ENCODE results near the gene GPR161.

GPR161 gene

GRCh38 chr1:168105846-168106245 is 30.9 kb downstream of the GPR161 start:
- no peak for TF ChIP-seq SP1 (IDR thresholded peaks at IDR 0.05)
- TF ChIP-seq PKNOX1 (IDR thresholded peaks at IDR 0.05): no peak
- TF ChIP-seq NFRKB (IDR thresholded peaks at IDR 0.05): no peak
- TF ChIP-seq CTBP1 (IDR thresholded peaks at IDR 0.05; ENCODE audit: borderline replicate concordance): no peak
- TF ChIP-seq TARDBP (IDR thresholded peaks at IDR 0.05): no peak
- no peak for TF ChIP-seq L3MBTL2 (conservative IDR thresholded peaks at IDR 0.05)
- no peak for TF ChIP-seq ZNF384 (IDR thresholded peaks at IDR 0.05)
- TF ChIP-seq LEF1 (IDR thresholded peaks at IDR 0.05; ENCODE audit: borderline replicate concordance): no peak
- TF ChIP-seq SUZ12 (IDR thresholded peaks at IDR 0.05): no peak
- TF ChIP-seq HDGF (IDR thresholded peaks at IDR 0.05; ENCODE audit: borderline replicate concordance): no peak
- no peak for TF ChIP-seq FOXA1 (IDR thresholded peaks at IDR 0.05)
- TF ChIP-seq BHLHE40 (IDR thresholded peaks at IDR 0.05; ENCODE audit: borderline replicate concordance): no peak
- no peak for TF ChIP-seq ARNT (IDR thresholded peaks at IDR 0.05)
- no peak for TF ChIP-seq ELF4 (IDR thresholded peaks at IDR 0.05)
- TF ChIP-seq FOXM1 (IDR thresholded peaks at IDR 0.05; ENCODE audit: borderline replicate concordance): no peak
- TF ChIP-seq FOXK2 (IDR thresholded peaks at IDR 0.05): no peak
- ChIA-PET POLR2A (no interaction called here), CTCF (interaction anchor here (1.2 to 2.0 kb wide), 2 partner anchors 24 to 29 kb away, joined by 3 to 6 read pairs; no protein-coding TSS in a partner anchor)
- DNase-seq (ENCODE audit: extremely low spot score): no peak

- CTCF ChIA-PET: no interaction called here
- TF ChIP-seq SUZ12 (IDR thresholded peaks at IDR 0.05): no peak
- no peak for TF ChIP-seq BHLHE40 (IDR thresholded peaks at IDR 0.05; ENCODE audit: borderline replicate concordance)
- no peak for TF ChIP-seq PKNOX1 (IDR thresholded peaks at IDR 0.05)
- TF ChIP-seq TARDBP (IDR thresholded peaks at IDR 0.05): no peak
- no peak for DNase-seq (ENCODE audit: extremely low spot score)
- POLR2A ChIA-PET: no interaction called here
Observed at GRCh38 chr1:168104535-168104934, 32.2 kb downstream of the GPR161 start.

GRCh38 chr1:168102487-168102886 is 34.2 kb downstream of the GPR161 start:
- no peak for TF ChIP-seq ARNT (IDR thresholded peaks at IDR 0.05)
- TF ChIP-seq CTBP1 (IDR thresholded peaks at IDR 0.05; ENCODE audit: borderline replicate concordance): no peak
- TF ChIP-seq FOXK2 (IDR thresholded peaks at IDR 0.05): no peak
- TF ChIP-seq LEF1 (IDR thresholded peaks at IDR 0.05; ENCODE audit: borderline replicate concordance): no peak
- no peak for TF ChIP-seq PKNOX1 (IDR thresholded peaks at IDR 0.05)
- TF ChIP-seq L3MBTL2 (conservative IDR thresholded peaks at IDR 0.05): no peak
- TF ChIP-seq SUZ12 (IDR thresholded peaks at IDR 0.05): no peak
- TF ChIP-seq NFRKB (IDR thresholded peaks at IDR 0.05): no peak
- no peak for TF ChIP-seq FOXM1 (IDR thresholded peaks at IDR 0.05; ENCODE audit: borderline replicate concordance)
- TF ChIP-seq SP1 (IDR thresholded peaks at IDR 0.05): no peak
- no peak for TF ChIP-seq FOXA1 (IDR thresholded peaks at IDR 0.05)
- no peak for TF ChIP-seq HDGF (IDR thresholded peaks at IDR 0.05; ENCODE audit: borderline replicate concordance)
- TF ChIP-seq BHLHE40 (IDR thresholded peaks at IDR 0.05; ENCODE audit: borderline replicate concordance): no peak
- no peak for TF ChIP-seq ZNF384 (IDR thresholded peaks at IDR 0.05)
- no peak for TF ChIP-seq ELF4 (IDR thresholded peaks at IDR 0.05)
- no peak for TF ChIP-seq TARDBP (IDR thresholded peaks at IDR 0.05)
- ChIA-PET CTCF (interaction anchor here (1.8 kb wide), 1 partner anchor 17 kb away, joined by 6 read pairs; no protein-coding TSS in a partner anchor), POLR2A (interaction anchor here (1.1 kb wide), 1 partner anchor 8 kb away, joined by 3 read pairs; no protein-coding TSS in a partner anchor)
- no peak for DNase-seq (ENCODE audit: extremely low spot score)

GRCh38 chr1:168101336-168101735 is 35.4 kb downstream of the GPR161 start:
- no peak for DNase-seq (ENCODE audit: extremely low spot score)
- CTCF ChIA-PET: interaction anchor here (1.0 kb wide), 1 partner anchor 19 kb away, joined by 3 read pairs; no protein-coding TSS in a partner anchor
- POLR2A ChIA-PET: interaction anchor here (1.1 kb wide), 1 partner anchor 7 kb away, joined by 3 read pairs; no protein-coding TSS in a partner anchor
- no peak for TF ChIP-seq TARDBP (IDR thresholded peaks at IDR 0.05)
- TF ChIP-seq ELF4 (IDR thresholded peaks at IDR 0.05): no peak
- no peak for TF ChIP-seq SUZ12 (IDR thresholded peaks at IDR 0.05)
- TF ChIP-seq FOXA1 (IDR thresholded peaks at IDR 0.05): no peak
- no peak for TF ChIP-seq FOXM1 (IDR thresholded peaks at IDR 0.05; ENCODE audit: borderline replicate concordance)
- TF ChIP-seq BHLHE40 (IDR thresholded peaks at IDR 0.05; ENCODE audit: borderline replicate concordance): no peak
- no peak for TF ChIP-seq LEF1 (IDR thresholded peaks at IDR 0.05; ENCODE audit: borderline replicate concordance)
- no peak for TF ChIP-seq ARNT (IDR thresholded peaks at IDR 0.05)
- no peak for TF ChIP-seq NFRKB (IDR thresholded peaks at IDR 0.05)
- no peak for TF ChIP-seq FOXK2 (IDR thresholded peaks at IDR 0.05)

- ChIA-PET CTCF (interaction anchor here (0.6 kb wide), 1 partner anchor 89 kb away, joined by 3 read pairs; no protein-coding TSS in a partner anchor), POLR2A (no interaction called here)
- TF ChIP-seq SUZ12 (IDR thresholded peaks at IDR 0.05) (no peak), FOXA1 (IDR thresholded peaks at IDR 0.05) (no peak), ARNT (IDR thresholded peaks at IDR 0.05) (no peak), LEF1 (IDR thresholded peaks at IDR 0.05; ENCODE audit: borderline replicate concordance) (no peak), FOXM1 (IDR thresholded peaks at IDR 0.05; ENCODE audit: borderline replicate concordance) (no peak), ZNF384 (IDR thresholded peaks at IDR 0.05) (no peak), HDGF (IDR thresholded peaks at IDR 0.05; ENCODE audit: borderline replicate concordance) (no peak), TARDBP (IDR thresholded peaks at IDR 0.05) (no peak), SP1 (IDR thresholded peaks at IDR 0.05) (no peak), CTBP1 (IDR thresholded peaks at IDR 0.05; ENCODE audit: borderline replicate concordance) (no peak), PKNOX1 (IDR thresholded peaks at IDR 0.05) (no peak)
- DNase-seq (ENCODE audit: extremely low spot score): no peak
Observed at GRCh38 chr1:168100315-168101002, 36.3 kb downstream of the GPR161 start.

Measured in HEK293T (cell line).